Measurements from ENCODE around the gene PTPRU. TPM values are rescaled to one million over a fixed set of nuclear protein-coding genes. Genes with fewer than 3 reads are reported as not detected.

PTPRU gene
- polyA plus RNA-seq, 3 donors from 2014 or later, result not detected

DNA sequence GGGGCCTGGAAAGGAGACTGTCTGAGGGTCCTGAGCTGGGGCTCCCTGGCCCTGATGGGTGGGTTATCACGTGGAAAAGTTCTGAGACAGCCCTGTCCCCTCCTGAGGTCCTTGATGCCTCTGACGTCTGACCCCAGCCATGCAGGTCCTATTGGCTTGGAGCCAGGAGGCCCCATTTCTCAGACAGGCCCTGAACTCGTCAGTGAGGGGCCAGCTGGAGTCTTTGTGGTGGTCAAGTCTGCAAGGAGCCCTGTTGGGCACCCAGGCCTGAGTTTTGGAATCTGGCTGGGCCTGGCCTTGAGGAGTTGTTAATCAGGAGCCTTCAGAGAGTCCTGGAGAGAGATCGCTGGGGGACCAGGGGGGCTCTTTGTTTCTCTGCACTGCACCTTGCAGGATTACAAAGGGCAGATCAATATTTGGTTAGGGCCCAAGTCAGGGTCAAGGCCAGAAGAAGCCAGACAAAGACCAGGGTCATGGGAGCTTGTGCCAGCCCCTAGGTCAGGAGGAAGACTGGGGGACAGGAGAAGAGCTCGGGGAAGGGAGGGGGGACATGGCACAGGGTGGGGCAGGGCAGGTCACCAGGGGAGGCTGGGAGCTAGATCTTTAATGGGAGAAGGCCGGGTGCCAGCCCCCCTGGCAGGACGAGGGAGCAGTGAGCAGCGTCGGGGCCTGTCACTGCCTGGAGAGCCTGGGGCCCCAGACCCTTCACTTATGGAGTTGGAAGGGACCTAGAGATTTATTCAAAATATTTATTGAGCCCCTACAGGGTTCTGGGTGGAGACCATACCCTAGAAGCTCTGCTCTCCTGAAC is 83.2 kb downstream of the PTPRU start:
- DNase-seq, result no peak
- H3K4me3 Mint-ChIP-seq, result no peak overlapping the region
- no peaks in the 10 kb centered on the region for H3K4me1 Mint-ChIP-seq
- H3K36me3 Mint-ChIP-seq, result no peaks in the 10 kb centered on the region
- H3K27me3 Mint-ChIP-seq (ENCODE audit: low read depth in 3 of 3), result peaks cover 0 to 4% (median under 1%) of the 10 kb centered on the region in 3 donors
- H3K9me3 Mint-ChIP-seq, result no peaks in the 10 kb centered on the region
- no peak overlapping the region for H3K27ac Mint-ChIP-seq

DNA sequence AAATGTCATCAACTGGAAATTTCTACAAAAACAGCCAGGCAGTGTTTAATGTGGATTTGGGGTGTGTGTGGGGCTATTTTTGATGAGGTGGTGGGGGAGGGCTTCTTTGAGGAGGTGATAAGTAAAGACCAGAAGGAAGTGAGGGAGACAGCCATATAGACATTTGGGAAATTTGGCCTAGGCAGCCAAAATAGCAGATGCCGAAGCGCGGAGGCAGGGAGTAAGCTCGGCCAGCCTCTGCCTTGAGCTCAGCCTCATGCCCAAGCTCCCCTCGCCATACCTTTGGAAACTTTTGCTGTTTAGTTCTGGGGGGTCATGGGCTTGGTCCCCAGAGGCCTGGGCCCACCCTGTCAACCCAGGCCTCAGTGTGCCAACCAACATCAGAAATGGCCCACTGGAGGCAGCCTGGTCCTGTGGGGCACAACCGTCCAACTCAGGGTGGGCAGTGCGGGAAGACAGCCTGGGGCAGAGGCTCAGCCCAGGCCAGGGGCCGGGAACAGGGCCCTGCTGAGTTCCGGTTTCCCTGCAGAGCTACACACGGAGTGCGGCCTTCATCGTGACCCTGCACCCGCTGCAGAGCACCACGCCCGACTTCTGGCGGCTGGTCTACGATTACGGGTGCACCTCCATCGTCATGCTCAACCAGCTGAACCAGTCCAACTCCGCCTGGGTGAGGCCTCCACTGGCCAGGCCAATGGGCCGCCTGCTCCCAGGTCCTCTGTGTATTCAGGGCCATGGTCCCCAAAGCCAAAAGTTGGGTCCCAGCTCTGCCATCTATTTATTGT is 84.0 kb downstream of the PTPRU start:
- H3K9me3 Mint-ChIP-seq, result no peaks in the 10 kb centered on the region

GRCh38 chr1:29321176-29321575 is 84.9 kb downstream of the PTPRU start:
- H3K4me1 Mint-ChIP-seq, result no peaks in the 10 kb centered on the region
- no peaks in the 10 kb centered on the region for H3K36me3 Mint-ChIP-seq
- no peaks in the 10 kb centered on the region for H3K9me3 Mint-ChIP-seq
- H3K4me3 Mint-ChIP-seq, result no peak overlapping the region
- peaks cover 0 to 4% (median 2%) of the 10 kb centered on the region in 3 donors for H3K27me3 Mint-ChIP-seq (ENCODE audit: low read depth in 3 of 3)
- no peak for DNase-seq
- H3K27ac Mint-ChIP-seq, result no peak overlapping the region

More for the DNA sequence above, 84.0 kb downstream of the PTPRU start:
- no peak for DNase-seq
- Mint-ChIP-seq H3K27ac (no peak overlapping the region), H3K36me3 (no peaks in the 10 kb centered on the region), H3K4me3 (no peak overlapping the region), H3K4me1 (no peaks in the 10 kb centered on the region), H3K27me3 (ENCODE audit: low read depth in 3 of 3) (peaks cover 0 to 4% (median 2%) of the 10 kb centered on the region in 3 donors)

- Mint-ChIP-seq H3K9me3 (no peaks in the 10 kb centered on the region), H3K27me3 (ENCODE audit: low read depth in 3 of 3) (peaks cover 0 to 4% (median 2%) of the 10 kb centered on the region in 3 donors), H3K27ac (no peak overlapping the region), H3K36me3 (no peaks in the 10 kb centered on the region), H3K4me1 (no peaks in the 10 kb centered on the region), H3K4me3 (no peak overlapping the region)
- DNase-seq, result no peak
Measured at GRCh38 chr1:29322147-29322694, 85.9 kb downstream of the PTPRU start.

DNA sequence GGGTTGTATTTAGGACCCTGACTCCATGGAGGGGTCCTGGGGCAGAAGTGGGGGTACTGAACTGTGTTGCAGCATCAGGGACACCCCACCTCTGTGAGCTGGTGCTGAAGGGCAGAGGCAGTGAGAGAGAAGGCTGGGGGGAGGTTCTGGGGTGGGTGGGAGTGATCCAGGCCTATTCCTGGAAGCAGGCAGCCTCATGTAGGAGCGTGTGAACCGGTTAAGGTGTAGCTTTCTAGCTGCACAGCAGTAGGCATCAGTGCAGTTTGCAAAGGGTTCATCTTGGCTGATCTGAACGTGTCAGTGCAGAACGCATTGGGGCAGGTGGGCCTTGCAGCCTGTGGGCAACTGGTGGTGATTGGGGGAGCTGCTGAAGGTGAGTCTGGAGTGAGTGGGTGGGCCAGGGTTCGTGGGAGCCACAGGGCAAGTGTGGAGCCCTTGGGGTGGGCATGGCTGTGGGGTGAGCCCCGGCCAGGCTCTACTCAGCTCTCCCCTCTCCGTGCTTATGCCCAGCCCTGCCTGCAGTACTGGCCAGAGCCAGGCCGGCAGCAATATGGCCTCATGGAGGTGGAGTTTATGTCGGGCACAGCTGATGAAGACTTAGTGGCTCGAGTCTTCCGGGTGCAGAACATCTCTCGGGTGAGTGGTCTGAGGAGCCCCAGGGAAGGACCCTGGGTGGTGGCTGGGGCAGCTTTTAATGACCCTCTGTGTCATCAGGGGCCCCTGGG is 86.7 kb downstream of the PTPRU start:
- Mint-ChIP-seq H3K27me3 (ENCODE audit: low read depth in 3 of 3) (peaks cover 2 to 4% (median 2%) of the 10 kb centered on the region in 3 donors), H3K9me3 (no peaks in the 10 kb centered on the region), H3K27ac (no peak overlapping the region), H3K36me3 (no peaks in the 10 kb centered on the region), H3K4me3 (no peak overlapping the region), H3K4me1 (no peaks in the 10 kb centered on the region)
- no peak for DNase-seq

GRCh38 chr1:29323636-29324035 is 87.3 kb downstream of the PTPRU start:
- Mint-ChIP-seq H3K4me1 (no peaks in the 10 kb centered on the region), H3K27ac (no peak overlapping the region), H3K4me3 (no peak overlapping the region), H3K9me3 (no peaks in the 10 kb centered on the region), H3K36me3 (no peaks in the 10 kb centered on the region), H3K27me3 (ENCODE audit: low read depth in 3 of 3) (peaks cover 2% of the 10 kb centered on the region in 3 donors)
- DNase-seq, result no peak

DNA sequence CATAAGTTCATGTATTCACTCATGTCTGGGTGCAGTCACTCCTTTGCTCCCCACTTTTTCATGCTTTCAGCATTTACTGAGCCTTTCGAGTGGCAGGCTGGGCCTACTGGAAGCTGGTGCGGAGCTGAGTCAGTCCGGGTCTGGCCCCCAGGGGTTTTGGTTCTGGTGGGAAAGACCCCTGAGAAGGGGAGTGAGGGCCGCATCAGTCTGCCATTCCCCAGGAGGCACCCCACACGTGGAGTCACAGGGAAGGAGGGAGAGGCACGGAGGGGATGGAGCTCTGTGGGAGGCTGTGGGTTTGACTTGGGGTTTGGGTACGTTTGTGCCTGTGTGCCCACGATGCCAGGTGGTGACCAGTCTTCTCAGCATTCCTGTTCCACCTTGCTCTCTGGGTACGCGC is 87.9 kb downstream of the PTPRU start:
- Mint-ChIP-seq H3K27ac (no peak overlapping the region), H3K4me3 (no peak overlapping the region), H3K27me3 (ENCODE audit: low read depth in 3 of 3) (peaks cover 2% of the 10 kb centered on the region in 3 donors), H3K4me1 (no peaks in the 10 kb centered on the region), H3K9me3 (no peaks in the 10 kb centered on the region), H3K36me3 (no peaks in the 10 kb centered on the region)
- DNase-seq, result no peak

GRCh38 chr1:29324771-29325351 is 88.5 kb downstream of the PTPRU start:
- Mint-ChIP-seq H3K9me3 (no peaks in the 10 kb centered on the region), H3K27me3 (ENCODE audit: low read depth in 3 of 3) (peaks cover 2 to 3% (median 3%) of the 10 kb centered on the region in 3 donors), H3K4me3 (no peak overlapping the region), H3K4me1 (no peaks in the 10 kb centered on the region), H3K36me3 (no peaks in the 10 kb centered on the region), H3K27ac (no peak overlapping the region)
- no peak for DNase-seq

GRCh38 chr1:29325675-29326074 is 89.4 kb downstream of the PTPRU start:
- Mint-ChIP-seq H3K27ac (no peak overlapping the region), H3K27me3 (ENCODE audit: low read depth in 3 of 3) (peaks cover 2 to 4% (median 4%) of the 10 kb centered on the region in 3 donors), H3K4me3 (no peak overlapping the region), H3K36me3 (no peaks in the 10 kb centered on the region), H3K4me1 (no peaks in the 10 kb centered on the region), H3K9me3 (no peaks in the 10 kb centered on the region)
- no peak for DNase-seq

DNA sequence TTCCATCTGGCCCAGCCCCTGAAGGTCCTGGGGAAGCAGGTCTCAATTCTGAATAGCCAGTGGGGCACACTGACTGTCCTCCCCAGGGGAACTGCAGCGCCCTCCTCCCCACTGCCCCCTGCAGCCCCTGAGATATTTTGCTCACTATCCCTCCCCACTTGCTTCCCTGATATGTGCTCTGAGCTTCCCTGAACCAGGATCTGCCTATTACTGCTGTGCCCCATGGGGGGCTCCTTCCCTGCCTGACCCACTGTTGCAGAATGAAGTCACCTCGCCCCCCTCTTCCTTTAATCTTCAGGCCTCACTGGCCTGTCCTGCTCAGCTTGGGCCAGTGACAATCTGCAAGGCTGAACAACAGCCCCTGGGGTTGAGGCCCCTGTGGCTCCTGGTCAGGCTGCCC is 89.8 kb downstream of the PTPRU start:
- no peak overlapping the region for H3K27ac Mint-ChIP-seq
- no peaks in the 10 kb centered on the region for H3K4me1 Mint-ChIP-seq
- H3K27me3 Mint-ChIP-seq (ENCODE audit: low read depth in 3 of 3), result peaks cover 2 to 4% (median 4%) of the 10 kb centered on the region in 3 donors
- H3K4me3 Mint-ChIP-seq, result no peak overlapping the region
- DNase-seq, result no peak
- no peaks in the 10 kb centered on the region for H3K36me3 Mint-ChIP-seq
- H3K9me3 Mint-ChIP-seq, result no peaks in the 10 kb centered on the region

GRCh38 chr1:29327223-29327935 is 91.1 kb downstream of the PTPRU start:
- H3K36me3 Mint-ChIP-seq, result no peaks in the 10 kb centered on the region

GRCh38 chr1:29329022-29329775 is 92.9 kb downstream of the PTPRU start:
- no peak for DNase-seq
- H3K27ac Mint-ChIP-seq, result no peak overlapping the region
- peaks cover 4 to 6% (median 6%) of the 10 kb centered on the region in 3 donors for H3K27me3 Mint-ChIP-seq (ENCODE audit: low read depth in 3 of 3)
- H3K4me1 Mint-ChIP-seq, result no peaks in the 10 kb centered on the region
- H3K9me3 Mint-ChIP-seq, result no peaks in the 10 kb centered on the region
- H3K36me3 Mint-ChIP-seq, result no peaks in the 10 kb centered on the region
- H3K4me3 Mint-ChIP-seq, result no peak overlapping the region

More at GRCh38 chr1:29327223-29327935, 91.1 kb downstream of the PTPRU start:
- no peaks in the 10 kb centered on the region for H3K4me1 Mint-ChIP-seq
- DNase-seq, result no peak
- no peak overlapping the region for H3K4me3 Mint-ChIP-seq
- no peak overlapping the region for H3K27ac Mint-ChIP-seq
- peaks cover 2 to 6% (median 5%) of the 10 kb centered on the region in 3 donors for H3K27me3 Mint-ChIP-seq (ENCODE audit: low read depth in 3 of 3)
- no peaks in the 10 kb centered on the region for H3K9me3 Mint-ChIP-seq
